Progenitor cell of endocrine pancreas (in vitro differentiated cells): ENCODE data around the gene ARMC7. TPM values are rescaled to one million over a fixed set of nuclear protein-coding genes. Genes with fewer than 3 reads are reported as not detected.
"Not testable (repeated sequence)": the region's sequence is repeated elsewhere in the genome, so short reads cannot be mapped to it uniquely, and the experiment has no call there.

Source experiments
- DNase-seq: peaks from one replicate; pipeline ENCODE4 v3.0.0; 2021; ENCODE audit warnings: low spot score; ENCODE audit not compliant: unreplicated experiment
- H3K27ac Mint-ChIP-seq: 2 replicates; pipeline ENCODE4 v1.8.0; 2021; ENCODE audit warnings: mild to moderate bottlenecking, moderate library complexity, mixed read lengths
- H3K27me3 Mint-ChIP-seq: 2 replicates; pipeline ENCODE4 v1.8.0; 2021; ENCODE audit warnings: mixed read lengths
- H3K36me3 Mint-ChIP-seq: 2 replicates; pipeline ENCODE4 v1.8.0; 2022; ENCODE audit warnings: mixed read lengths; ENCODE audit not compliant: insufficient read depth
- H3K4me1 Mint-ChIP-seq: 2 replicates; pipeline ENCODE4 v1.8.0; 2021; ENCODE audit warnings: low read depth, mixed read lengths
- H3K4me3 Mint-ChIP-seq: 2 replicates; pipeline ENCODE4 v1.8.0; 2021; ENCODE audit warnings: low read depth, mild to moderate bottlenecking, moderate library complexity, mixed read lengths
- H3K9me3 Mint-ChIP-seq: 2 replicates; pipeline ENCODE4 v1.8.0; 2021; ENCODE audit warnings: low read depth, mixed read lengths
- CTCF ChIP-seq: fragments of 200-600 bp; sonication (generic); IDR thresholded peaks from one replicate; pipeline ENCODE4 v1.5.0; 2021; ENCODE audit warnings: antibody characterized with exemption, mild to moderate bottlenecking; ENCODE audit not compliant: unreplicated experiment
- total RNA-seq: library from RNA; stranded (reverse); gene quantifications from 2 replicates; pipeline ENCODE4 v1.2.1, GENCODE V29; 2021

ARMC7 gene
- total RNA-seq, 1 donor from 2014 or later = 16.7 TPM

- TF ChIP-seq CTCF = no peak
- no peak for DNase-seq
- Mint-ChIP-seq H3K36me3 (peaks cover 6% of the 10 kb centered on the region), H3K27ac (no peak overlapping the region), H3K9me3 (no peaks in the 10 kb centered on the region), H3K4me3 (no peak overlapping the region), H3K4me1 (peaks cover 4% of the 10 kb centered on the region), H3K27me3 (no peaks in the 10 kb centered on the region)
Observed at GRCh38 chr17:75159196-75160031, 49.6 kb downstream of the ARMC7 start.

- H3K27ac Mint-ChIP-seq = no peak overlapping the region
- H3K27me3 Mint-ChIP-seq = no peaks in the 10 kb centered on the region
- H3K4me3 Mint-ChIP-seq = no peak overlapping the region
- peaks cover 6% of the 10 kb centered on the region for H3K36me3 Mint-ChIP-seq
- H3K9me3 Mint-ChIP-seq = no peaks in the 10 kb centered on the region
- H3K4me1 Mint-ChIP-seq = no peaks in the 10 kb centered on the region
- DNase-seq = no peak
- TF ChIP-seq CTCF = no peak
Observed at GRCh38 chr17:75160211-75160610, 50.4 kb downstream of the ARMC7 start.

- peaks cover 12% of the 10 kb centered on the region for H3K36me3 Mint-ChIP-seq
- no peak overlapping the region for H3K27ac Mint-ChIP-seq
- H3K27me3 Mint-ChIP-seq = no peaks in the 10 kb centered on the region
- no peak for TF ChIP-seq CTCF
- H3K4me1 Mint-ChIP-seq = no peaks in the 10 kb centered on the region
- DNase-seq = no peak
- no peak overlapping the region for H3K4me3 Mint-ChIP-seq
- no peaks in the 10 kb centered on the region for H3K9me3 Mint-ChIP-seq
Observed at GRCh38 chr17:75163074-75163473, 53.3 kb downstream of the ARMC7 start.

GRCh38 chr17:75164606-75165005, 54.8 kb downstream of the ARMC7 start:
- not testable (repeated sequence) for H3K4me1 Mint-ChIP-seq, H3K9me3 Mint-ChIP-seq, DNase-seq, H3K27ac Mint-ChIP-seq, H3K4me3 Mint-ChIP-seq, H3K27me3 Mint-ChIP-seq
- peaks cover 12% of the 10 kb centered on the region for H3K36me3 Mint-ChIP-seq

GRCh38 chr17:75168998-75169397, 59.2 kb downstream of the ARMC7 start:
- H3K4me3 Mint-ChIP-seq = no peak overlapping the region
- peaks cover 22% of the 10 kb centered on the region for H3K36me3 Mint-ChIP-seq
- no peaks in the 10 kb centered on the region for H3K27me3 Mint-ChIP-seq
- no peak for TF ChIP-seq CTCF
- H3K9me3 Mint-ChIP-seq = no peaks in the 10 kb centered on the region
- no peak overlapping the region for H3K27ac Mint-ChIP-seq
- no peaks in the 10 kb centered on the region for H3K4me1 Mint-ChIP-seq
- no peak for DNase-seq

GRCh38 chr17:75173526-75173925, 63.8 kb downstream of the ARMC7 start:
- no peaks in the 10 kb centered on the region for H3K4me1 Mint-ChIP-seq
- no peaks in the 10 kb centered on the region for H3K27me3 Mint-ChIP-seq
- H3K4me3 Mint-ChIP-seq = no peak overlapping the region
- peaks cover 24% of the 10 kb centered on the region for H3K36me3 Mint-ChIP-seq
- H3K9me3 Mint-ChIP-seq = no peaks in the 10 kb centered on the region
- no peak for TF ChIP-seq CTCF
- no peak for DNase-seq
- H3K27ac Mint-ChIP-seq = peak overlapping the region; percentile 49
